GM19455 (cell line): Measurements from ENCODE around the gene LMNB1.
"Not testable (repeated sequence)": the region's sequence is repeated elsewhere in the genome, so short reads cannot be mapped to it uniquely, and the experiment has no call there.

Experiments
- ATAC-seq: cut with Tn5 transposase; IDR thresholded peaks from one replicate; pipeline ENCODE4 v1.9.1; 2021; ENCODE audit not compliant: unreplicated experiment

LMNB1 gene

GRCh38 chr5:126826619-126827215 is 49.8 kb downstream of the LMNB1 start:
- ATAC-seq = no peak

GRCh38 chr5:126829098-126829497 is 52.2 kb downstream of the LMNB1 start:
- ATAC-seq = no peak

- ATAC-seq = no peak
These were observed 53.1 kb downstream of the LMNB1 start for GRCh38 chr5:126830061-126830460.

GRCh38 chr5:126831156-126831555 is 54.2 kb downstream of the LMNB1 start:
- ATAC-seq = no peak

GRCh38 chr5:126836778-126837177 is 59.8 kb downstream of the LMNB1 start:
- no peak for ATAC-seq

GRCh38 chr5:126837242-126837641 is 60.3 kb downstream of the LMNB1 start:
- no peak for ATAC-seq

- ATAC-seq = no peak
These were observed 61.1 kb downstream of the LMNB1 start for GRCh38 chr5:126837906-126838539.

GRCh38 chr5:126839407-126839806 is 62.5 kb downstream of the LMNB1 start:
- not testable (repeated sequence) for ATAC-seq

- ATAC-seq = not testable (repeated sequence)
These were observed 66.4 kb downstream of the LMNB1 start for GRCh38 chr5:126843375-126843774.

GRCh38 chr5:126845470-126846070 is 68.6 kb downstream of the LMNB1 start:
- peak; percentile 95 for ATAC-seq

- no peak for ATAC-seq
These were observed 69.4 kb downstream of the LMNB1 start for GRCh38 chr5:126846344-126846743.

GRCh38 chr5:126846744-126847455 is 70.0 kb downstream of the LMNB1 start:
- no peak for ATAC-seq

GRCh38 chr5:126847456-126847820 is 70.5 kb downstream of the LMNB1 start:
- ATAC-seq = no peak

GRCh38 chr5:126847826-126848251 is 70.9 kb downstream of the LMNB1 start:
- ATAC-seq = no peak

- no peak for ATAC-seq
These were observed 71.3 kb downstream of the LMNB1 start for GRCh38 chr5:126848253-126848652.

- ATAC-seq = no peak
These were observed 72.3 kb downstream of the LMNB1 start for GRCh38 chr5:126849101-126849678.

GRCh38 chr5:126851501-126852011 is 74.6 kb downstream of the LMNB1 start:
- no peak for ATAC-seq

GRCh38 chr5:126852091-126852571 is 75.2 kb downstream of the LMNB1 start:
- peak; percentile 90 for ATAC-seq

GRCh38 chr5:126852841-126853271 is 75.9 kb downstream of the LMNB1 start:
- ATAC-seq = no peak

- ATAC-seq = not testable (repeated sequence)
These were observed 76.8 kb downstream of the LMNB1 start for GRCh38 chr5:126853541-126854307.
